GM18951 (cell line): ENCODE results near the gene SLC4A2.
"Not testable (repeated sequence)": the region's sequence is repeated elsewhere in the genome, so short reads cannot be mapped to it uniquely, and the experiment has no call there.

Source experiments
- POLR2A ChIP-seq: IDR thresholded peaks from 4 replicates; pipeline ENCODE4 v1.6.1; 2011; ENCODE audit warnings: mild to moderate bottlenecking; ENCODE audit not compliant: insufficient read length, insufficient read depth; ENCODE audit errors: extremely low read depth
- in situ Hi-C: fragments of 300-500 bp; cut with MboI; formaldehyde crosslinking; loops from one replicate; pipeline ENCODE4 v1.12.0; 2022; ENCODE audit warnings: low sequenced_read_pairs, mixed read lengths, inconsistent platforms; ENCODE audit not compliant: unreplicated experiment

SLC4A2 gene

DNA sequence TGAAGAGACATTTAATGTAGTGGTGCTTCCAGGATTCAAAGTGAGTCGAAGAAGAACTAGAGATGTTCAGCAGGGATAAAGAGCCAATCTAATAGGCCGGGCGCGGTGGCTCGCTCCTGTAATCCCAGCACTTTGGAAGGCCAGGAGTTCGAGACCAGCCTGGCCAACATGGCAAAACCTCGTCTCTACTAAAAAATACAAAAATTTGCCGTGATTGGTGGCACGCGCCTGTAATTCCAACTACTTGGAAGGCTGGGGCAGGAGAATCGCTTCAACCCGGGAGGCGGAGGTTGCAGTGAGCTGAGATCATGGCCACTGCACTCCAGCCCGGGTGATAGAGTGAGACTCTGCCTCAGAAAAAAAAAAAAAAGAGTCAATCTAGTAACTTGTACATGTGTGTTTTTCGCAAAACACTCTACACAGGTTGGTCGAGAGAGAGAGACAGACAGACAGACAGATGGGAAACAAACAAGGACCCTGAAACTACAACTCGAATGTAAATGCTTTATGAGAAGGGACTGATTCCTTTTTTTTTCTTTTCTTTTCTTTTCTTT, 30.4 kb upstream of the SLC4A2 start:
- in situ Hi-C loops, result no loop called here
- no peak for TF ChIP-seq POLR2A

DNA sequence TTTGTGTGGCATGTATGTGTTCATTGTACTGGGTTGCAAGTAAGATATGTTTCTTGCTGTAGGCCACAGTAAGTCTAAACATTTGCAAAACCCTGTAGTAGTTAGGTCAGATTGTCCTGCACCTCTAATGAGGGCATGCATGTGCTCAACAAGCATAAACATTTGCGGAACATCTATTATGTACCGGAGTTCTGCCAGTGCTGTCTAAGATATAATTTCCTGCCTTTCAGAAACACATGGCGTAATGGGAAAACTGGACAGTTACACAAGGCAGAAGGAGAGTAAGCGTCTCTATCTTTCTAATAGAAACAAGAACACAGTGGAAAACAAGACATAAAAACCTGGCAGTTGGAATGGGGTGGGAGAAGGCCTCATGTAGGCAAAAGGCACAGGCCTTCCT, 28.4 kb upstream of the SLC4A2 start:
- TF ChIP-seq POLR2A, result no peak
- in situ Hi-C loops, result no loop called here

DNA sequence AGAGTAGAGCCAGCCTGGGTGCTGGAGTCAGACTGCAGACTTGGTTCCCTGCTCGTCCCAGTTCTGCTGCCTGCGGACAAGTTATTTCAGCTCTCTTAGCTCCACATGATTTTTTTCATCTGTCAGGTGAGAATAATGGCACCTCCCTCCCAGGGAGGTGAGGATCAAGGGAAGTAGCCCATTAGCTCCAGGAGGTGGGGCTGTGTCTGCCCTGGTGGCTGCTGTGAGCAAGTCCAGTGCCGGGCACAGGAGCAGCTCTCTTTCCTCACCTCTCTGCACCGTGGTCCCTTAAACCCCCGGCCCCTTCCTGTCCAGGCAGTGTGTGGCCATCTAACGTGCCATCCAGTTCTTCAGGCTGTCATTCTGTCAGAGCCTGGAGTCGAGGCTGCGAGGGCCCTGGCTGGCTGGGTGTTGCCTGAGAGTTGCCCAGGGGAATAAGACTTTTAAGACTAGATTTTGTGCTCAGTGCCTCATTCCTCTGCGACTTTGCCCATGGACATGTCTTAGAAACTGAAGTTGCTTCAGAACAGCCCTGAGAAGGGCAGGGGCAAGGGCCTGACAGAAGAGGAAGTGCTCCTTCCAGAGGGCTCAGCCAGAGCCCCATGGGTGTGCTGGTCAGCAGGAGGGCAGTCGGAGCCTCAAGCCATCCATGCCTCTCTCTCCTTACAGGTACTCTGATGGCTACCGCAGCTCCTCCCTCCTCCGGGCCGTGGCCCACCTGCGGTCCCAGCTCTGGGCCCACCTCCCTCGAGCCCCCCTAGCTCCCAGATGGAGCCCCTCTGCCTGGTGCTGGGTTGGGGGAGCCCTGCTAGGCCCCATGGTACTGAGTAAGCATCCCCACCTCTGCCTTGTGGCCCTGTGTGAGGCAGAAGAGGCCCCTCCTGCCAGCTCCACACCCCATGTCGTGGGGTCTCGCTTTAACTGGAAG, 26.2 kb upstream of the SLC4A2 start:
- no peak for TF ChIP-seq POLR2A
- in situ Hi-C loops, result no loop called here

DNA sequence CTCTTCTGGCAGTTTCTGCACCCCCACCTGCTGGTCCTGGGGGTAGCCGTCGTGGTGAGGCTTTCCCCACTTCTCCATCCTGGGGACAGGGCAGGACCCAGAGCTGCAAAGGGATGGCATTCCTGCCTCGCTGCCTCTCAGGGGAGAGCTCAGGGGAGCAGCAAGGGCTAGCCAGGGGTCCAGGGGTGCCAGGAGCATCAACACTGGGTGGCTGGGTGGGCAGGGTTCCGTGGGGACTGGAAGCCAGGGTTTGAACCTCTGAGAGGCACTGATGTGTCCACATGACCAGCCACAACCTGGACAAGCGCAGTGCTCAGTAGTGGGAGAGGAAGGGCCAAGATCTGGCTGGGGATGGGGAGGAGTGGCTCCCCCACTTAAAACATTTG, 25.5 kb upstream of the SLC4A2 start:
- no peak for TF ChIP-seq POLR2A
- in situ Hi-C loops, result no loop called here

DNA sequence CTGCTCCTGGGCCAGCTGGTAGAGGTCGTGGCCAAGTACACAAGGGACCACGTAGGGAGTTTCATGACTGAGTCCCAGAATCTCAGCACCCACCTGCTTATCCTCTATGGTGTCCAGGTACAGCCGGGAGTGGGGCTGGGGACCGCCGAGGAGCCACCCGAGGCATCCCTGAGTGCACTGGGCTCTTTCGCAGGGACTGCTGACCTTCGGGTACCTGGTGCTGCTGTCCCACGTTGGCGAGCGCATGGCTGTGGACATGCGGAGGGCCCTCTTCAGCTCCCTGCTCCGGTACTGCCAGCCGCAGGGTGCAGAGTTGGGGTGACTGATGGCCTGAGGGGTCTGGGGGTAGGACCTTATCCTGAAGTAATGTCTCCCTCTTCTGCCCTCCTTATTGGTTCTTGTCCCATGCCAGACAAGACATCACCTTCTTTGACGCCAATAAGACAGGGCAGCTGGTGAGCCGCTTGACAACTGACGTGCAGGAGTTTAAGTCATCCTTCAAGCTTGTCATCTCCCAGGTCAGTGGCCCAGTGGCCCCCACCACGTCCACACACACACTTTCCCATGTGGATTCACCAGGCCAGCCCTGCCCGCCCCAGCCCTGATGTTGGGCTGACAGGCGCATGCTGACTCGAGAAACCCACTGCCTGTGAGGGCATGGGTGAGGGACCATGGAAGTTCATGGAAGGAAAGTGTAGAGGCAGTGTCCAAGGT, 24.9 kb upstream of the SLC4A2 start:
- TF ChIP-seq POLR2A, result no peak
- in situ Hi-C loops, result no loop called here

DNA sequence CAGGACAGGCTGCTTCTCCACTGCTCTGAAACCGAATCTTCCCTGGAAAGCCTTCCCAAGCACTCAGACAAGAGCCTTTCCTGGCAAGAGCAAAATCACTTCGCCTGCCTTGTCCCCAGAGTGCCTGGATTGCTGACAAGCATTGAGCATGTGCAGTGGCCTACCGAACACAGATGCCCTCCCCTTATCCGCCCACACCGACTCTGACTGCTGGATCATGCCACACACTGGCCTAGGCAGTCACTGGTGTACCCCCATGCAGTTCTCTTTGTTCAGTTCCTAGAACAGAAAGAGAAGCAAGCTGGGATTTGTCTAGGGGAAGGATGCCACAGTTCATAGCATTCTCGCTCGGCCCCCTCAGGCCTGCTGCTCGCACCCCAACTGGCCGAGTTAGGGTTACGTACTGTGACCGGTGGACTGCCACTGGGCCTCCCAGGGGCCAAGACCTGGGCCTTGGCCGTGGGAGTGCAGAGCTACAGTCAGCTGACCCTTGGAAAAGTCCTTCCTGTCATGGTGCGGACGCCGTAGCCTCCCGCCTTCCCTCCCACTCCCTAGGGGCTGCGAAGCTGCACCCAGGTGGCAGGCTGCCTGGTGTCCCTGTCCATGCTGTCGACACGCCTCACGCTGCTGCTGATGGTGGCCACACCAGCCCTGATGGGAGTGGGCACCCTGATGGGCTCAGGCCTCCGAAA, 24.2 kb upstream of the SLC4A2 start:
- no peak for TF ChIP-seq POLR2A
- in situ Hi-C loops, result no loop called here

DNA sequence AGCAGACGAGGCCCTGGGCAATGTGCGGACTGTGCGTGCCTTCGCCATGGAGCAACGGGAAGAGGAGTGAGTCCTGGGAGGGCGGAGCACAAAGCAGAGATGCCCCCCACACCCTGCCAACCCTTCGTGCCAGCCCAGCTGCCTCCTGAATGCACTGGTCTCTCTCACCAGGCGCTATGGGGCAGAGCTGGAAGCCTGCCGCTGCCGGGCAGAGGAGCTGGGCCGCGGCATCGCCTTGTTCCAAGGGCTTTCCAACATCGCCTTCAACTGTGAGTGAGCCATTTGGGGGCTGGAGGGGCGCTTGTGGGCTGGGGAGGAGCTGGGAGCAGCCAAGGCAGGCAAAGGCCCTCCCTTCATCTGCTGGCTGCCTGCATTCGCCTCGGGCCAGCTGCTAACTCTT, 23.5 kb upstream of the SLC4A2 start:
- in situ Hi-C loops, result no loop called here
- no peak for TF ChIP-seq POLR2A

DNA sequence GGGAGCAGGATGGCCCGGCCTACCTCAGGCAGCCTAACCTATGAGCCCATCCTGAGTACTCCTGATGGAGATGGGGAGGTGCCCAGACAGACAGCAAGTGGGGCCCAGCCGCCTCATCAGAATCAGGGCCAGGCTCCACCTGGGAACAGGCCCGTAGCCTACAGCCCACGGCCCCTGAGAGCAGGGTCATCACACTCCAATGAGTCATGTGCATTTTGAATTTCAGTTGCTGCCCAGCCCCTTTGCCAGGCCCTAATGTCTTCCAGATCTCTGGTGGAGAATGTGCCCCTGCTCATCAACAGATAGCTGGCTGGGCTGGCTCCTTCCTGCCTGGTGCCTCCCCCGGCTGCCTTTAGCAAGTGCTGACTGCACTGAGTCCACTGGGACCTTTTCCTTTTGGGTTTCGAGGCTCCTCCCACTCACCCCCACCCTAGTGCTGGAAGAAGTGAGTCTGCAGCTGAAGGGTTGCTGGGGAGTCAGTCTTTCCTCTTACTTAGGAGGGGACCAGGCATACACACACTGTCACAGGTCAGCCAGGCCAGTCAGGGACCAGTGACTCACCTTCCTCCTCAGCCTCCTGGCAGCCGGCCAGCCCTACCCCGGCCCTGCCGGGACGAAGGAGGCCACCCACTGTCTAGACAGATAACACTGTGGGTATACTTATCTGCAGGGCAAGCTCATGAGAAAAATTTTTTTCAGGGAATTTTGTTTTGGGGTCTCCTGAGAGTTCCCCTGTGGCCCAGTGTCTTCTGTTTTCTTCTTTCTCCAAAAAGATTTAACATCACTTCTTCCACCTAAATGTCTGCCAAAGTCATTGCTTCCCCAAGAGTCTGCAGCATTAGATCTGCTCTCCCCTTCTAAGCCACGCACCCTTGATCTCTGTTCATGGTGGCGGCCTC, 20.2 kb upstream of the SLC4A2 start:
- no peak for TF ChIP-seq POLR2A
- in situ Hi-C loops, result no loop called here

DNA sequence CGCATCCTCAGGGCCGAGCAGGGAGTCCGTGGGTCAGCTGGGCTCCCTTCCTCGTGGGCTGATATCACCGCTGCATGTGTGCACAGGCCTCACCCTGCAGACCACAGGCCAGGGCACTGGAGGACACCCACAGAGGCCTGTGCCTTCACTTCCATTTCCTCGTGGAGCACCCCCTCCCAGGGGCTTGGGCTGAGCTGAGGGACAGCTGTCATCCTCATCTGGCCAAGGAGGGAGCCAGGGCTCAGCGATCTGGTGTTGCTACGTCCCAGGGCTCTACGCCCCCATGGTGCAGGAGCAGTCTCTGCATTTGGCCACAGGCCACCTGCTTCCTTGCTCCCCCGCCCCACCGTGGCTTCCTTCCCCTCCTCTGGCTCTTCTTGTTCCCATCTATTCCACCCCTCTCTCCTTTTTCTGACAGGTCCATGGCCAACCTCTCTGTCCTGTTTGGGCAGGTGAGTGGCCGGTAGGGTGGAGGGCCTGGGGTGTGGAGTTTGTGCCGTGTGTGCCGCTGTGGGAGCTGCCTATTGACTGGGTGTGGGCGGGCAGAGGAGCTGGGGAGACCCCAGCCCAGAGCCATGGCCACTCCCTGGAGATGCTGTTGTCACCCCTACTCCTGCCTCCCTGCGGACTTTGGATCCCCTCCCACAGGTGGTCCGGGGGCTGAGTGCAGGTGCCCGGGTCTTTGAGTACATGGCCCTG, 19.4 kb upstream of the SLC4A2 start:
- in situ Hi-C loops, result no loop called here
- no peak for TF ChIP-seq POLR2A

DNA sequence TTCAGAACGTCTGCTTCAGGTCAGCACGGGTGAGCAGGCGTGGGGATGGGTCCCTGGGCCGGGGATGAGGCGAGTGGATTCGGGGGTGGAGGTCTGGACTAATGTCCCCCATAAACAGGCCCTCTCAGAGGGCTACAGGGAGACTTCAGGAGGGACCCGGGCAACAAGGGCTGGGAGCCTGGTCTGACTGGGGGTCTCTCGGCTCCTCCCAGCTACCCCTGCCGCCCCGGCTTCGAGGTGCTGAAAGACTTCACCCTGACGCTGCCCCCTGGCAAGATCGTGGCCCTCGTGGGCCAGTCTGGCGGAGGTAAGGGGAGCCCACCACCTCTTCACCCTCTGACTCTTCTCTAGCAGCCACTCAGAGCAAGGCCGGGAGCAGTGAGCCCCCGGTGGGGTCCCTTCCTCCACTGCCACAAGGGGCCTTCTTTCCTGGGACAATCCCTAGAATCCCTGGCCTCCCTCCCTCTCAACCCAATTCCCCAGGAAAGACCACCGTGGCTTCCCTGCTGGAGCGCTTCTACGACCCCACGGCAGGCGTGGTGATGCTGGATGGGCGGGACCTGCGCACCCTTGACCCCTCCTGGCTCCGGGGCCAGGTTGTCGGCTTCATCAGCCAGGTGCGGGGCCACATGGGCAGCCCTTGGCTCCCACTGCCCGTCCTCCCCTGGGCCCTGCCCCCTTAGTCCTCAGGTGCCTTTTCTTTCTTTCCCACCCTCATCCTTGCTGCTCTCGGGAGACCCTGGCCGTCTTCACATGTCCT, 18.6 kb upstream of the SLC4A2 start:
- TF ChIP-seq POLR2A, result no peak
- in situ Hi-C loops, result no loop called here

DNA sequence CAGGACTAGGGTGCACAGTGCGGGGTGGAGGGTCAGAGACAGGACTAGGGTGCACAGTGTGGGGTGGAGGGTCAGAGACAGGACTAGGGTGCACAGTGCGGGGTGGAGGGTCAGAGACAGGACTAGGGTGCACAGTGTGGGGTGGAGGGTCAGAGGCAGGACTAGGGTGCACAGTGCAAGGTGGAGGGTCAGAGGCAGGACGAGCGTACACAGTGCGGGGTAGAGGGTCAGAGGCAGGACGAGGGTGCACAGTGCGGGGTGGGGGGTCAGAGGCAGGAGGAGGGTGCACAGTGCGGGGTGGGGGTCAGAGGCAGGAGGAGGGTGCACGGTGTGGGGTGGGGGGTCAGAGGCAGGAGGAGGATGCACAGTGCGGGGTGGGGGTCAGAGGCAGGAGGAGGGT, 15.9 kb upstream of the SLC4A2 start:
- in situ Hi-C loops, result not testable (repeated sequence)
